ENCODE measurements around the gene LIMA1.

DNA sequence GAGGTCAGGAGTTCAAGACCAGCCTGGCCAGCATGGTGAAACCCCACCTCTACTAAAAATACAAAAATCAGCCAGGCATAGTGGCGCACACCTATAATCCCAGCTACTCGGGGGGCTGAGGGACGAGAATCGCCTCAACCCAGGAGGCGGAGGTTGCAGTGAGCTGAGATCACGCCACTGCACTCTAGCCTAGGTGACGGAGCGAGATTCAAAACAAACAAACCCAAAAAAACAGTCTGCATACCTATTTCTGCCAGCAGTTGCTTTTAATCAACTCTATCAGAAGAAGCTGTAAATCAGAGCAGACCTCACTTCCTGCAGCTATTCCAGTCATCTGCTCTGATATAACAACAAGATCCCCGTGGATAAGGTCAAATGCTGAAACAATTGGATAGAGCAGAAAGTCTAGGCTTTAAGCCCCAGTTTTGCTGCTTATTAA is 50.5 kb downstream of the LIMA1 start:
- TF ChIP-seq, protein P1, sequence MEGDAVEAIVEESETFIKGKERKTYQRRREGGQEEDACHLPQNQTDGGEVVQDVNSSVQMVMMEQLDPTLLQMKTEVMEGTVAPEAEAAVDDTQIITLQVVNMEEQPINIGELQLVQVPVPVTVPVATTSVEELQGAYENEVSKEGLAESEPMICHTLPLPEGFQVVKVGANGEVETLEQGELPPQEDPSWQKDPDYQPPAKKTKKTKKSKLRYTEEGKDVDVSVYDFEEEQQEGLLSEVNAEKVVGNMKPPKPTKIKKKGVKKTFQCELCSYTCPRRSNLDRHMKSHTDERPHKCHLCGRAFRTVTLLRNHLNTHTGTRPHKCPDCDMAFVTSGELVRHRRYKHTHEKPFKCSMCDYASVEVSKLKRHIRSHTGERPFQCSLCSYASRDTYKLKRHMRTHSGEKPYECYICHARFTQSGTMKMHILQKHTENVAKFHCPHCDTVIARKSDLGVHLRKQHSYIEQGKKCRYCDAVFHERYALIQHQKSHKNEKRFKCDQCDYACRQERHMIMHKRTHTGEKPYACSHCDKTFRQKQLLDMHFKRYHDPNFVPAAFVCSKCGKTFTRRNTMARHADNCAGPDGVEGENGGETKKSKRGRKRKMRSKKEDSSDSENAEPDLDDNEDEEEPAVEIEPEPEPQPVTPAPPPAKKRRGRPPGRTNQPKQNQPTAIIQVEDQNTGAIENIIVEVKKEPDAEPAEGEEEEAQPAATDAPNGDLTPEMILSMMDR (IDR thresholded peaks at IDR 0.05) = no peak
- no peak for TF ChIP-seq POLR2A (IDR thresholded peaks at IDR 0.05)
